Measurements from ENCODE around the gene MS4A1. TPM values are rescaled to one million over a fixed set of nuclear protein-coding genes. Genes with fewer than 3 reads are reported as not detected.

MS4A1 gene
- total RNA-seq, 6 experiments from 2014 or later, result 0.12 to 0.78 (median 0.26) TPM; not detected in 1

DNA sequence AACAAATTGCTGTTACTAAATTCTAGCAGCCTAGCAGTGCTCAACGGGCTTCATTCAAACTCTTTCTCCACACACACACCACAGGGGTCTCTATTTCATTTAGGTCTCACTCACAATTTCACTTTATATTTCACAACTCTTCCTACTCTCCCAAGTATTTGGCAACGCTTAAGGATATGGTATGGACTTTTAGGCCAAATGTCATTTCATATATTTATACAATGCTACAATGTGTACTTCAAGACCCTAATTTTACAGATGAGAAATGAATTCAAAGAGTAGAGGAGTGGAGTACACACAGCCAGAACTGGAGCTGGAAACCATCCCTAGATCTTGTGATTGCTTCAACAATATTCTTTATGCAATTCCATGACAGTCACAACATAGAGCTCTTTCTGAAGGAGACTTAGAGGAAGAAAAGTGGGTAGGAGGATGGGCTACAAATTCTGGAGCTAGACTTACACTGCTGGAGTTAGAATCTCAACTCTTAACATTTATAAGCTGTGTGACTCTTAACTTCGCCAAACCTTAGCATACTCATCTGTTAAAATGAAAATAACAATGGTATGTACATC lies 57.1 kb downstream of the MS4A1 start:
- intact Hi-C loops (cut with DNase I), result no loop called here
- no peak for ATAC-seq
- WGBS (ENCODE audit: insufficient coverage, low coverage, low lambda C conversion rate, missing lambda C conversion rate), result 55% methylated on average over 3 of the region's 3 CpGs
- DNase-seq, result no peak
- no peak overlapping the region for H3K27ac ChIP-seq
- TF ChIP-seq, protein P1, sequence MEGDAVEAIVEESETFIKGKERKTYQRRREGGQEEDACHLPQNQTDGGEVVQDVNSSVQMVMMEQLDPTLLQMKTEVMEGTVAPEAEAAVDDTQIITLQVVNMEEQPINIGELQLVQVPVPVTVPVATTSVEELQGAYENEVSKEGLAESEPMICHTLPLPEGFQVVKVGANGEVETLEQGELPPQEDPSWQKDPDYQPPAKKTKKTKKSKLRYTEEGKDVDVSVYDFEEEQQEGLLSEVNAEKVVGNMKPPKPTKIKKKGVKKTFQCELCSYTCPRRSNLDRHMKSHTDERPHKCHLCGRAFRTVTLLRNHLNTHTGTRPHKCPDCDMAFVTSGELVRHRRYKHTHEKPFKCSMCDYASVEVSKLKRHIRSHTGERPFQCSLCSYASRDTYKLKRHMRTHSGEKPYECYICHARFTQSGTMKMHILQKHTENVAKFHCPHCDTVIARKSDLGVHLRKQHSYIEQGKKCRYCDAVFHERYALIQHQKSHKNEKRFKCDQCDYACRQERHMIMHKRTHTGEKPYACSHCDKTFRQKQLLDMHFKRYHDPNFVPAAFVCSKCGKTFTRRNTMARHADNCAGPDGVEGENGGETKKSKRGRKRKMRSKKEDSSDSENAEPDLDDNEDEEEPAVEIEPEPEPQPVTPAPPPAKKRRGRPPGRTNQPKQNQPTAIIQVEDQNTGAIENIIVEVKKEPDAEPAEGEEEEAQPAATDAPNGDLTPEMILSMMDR (IDR thresholded peaks at IDR 0.05), result no peak
- TF ChIP-seq POLR2A (IDR thresholded peaks at IDR 0.05), result no peak
- peaks cover 0 to 2% of the 10 kb centered on the region in 2 donors for H3K27me3 ChIP-seq
- no peaks in the 10 kb centered on the region for H3K36me3 ChIP-seq
- no peaks in the 10 kb centered on the region for H3K4me1 ChIP-seq
- H3K9me3 ChIP-seq, result no peaks in the 10 kb centered on the region
- no peak overlapping the region for H3K4me3 ChIP-seq

DNA sequence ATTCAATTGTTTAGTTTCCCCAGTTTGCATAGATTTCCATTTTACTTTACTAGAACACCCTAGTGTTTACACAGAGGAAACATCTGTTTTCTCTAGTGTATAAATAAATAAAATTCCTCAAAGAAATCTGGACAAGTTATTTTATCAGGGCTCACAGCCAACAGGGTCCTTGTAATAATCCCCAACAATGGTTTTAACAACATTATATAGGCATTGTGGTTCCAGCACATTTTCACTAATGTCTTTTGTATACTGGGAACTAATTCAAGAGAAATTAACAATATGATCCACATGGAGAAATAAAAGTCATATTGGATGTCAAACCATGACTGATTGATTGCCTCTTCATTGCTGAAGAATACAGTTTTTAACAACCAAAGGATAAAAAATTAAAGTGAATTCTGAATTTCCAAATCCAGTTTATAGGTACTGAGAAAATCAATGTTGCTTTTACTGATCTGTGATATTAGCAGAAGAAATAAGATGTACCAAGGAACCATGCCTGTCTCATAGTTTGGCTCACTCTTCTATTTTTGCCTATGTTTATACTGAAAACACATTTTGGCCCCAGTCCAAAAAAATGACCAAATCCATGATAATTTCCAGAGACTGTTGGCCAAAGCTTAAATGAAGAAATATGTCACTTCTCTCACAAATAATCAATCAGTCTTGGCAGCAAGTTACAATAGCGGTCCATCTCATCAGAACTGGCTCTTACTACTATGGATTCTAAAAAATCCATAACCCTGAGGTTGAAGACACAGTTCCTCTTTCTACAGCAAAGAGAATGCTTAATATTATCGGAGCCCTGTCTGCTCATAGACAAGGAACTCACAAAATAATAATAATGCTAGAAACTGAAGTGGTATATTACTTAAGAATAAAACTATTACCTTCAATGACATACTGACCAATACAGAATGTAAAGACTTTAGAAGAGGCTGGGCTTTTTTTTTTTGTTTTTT lies 58.1 kb downstream of the MS4A1 start:
- intact Hi-C loops (cut with DNase I), result no loop called here
- no peak overlapping the region for H3K4me3 ChIP-seq
- TF ChIP-seq, protein P1 (IDR thresholded peaks at IDR 0.05), result no peak
- no peak for TF ChIP-seq POLR2A (IDR thresholded peaks at IDR 0.05)
- H3K4me1 ChIP-seq, result no peaks in the 10 kb centered on the region
- no peaks in the 10 kb centered on the region for H3K9me3 ChIP-seq
- DNase-seq (no peak), ATAC-seq (no peak)
- no peaks in the 10 kb centered on the region for H3K36me3 ChIP-seq
- WGBS (ENCODE audit: insufficient coverage, low coverage, low lambda C conversion rate, missing lambda C conversion rate), result 55% methylated on average over 2 of the region's 2 CpGs
- H3K27ac ChIP-seq, result no peak overlapping the region
- peaks cover 0 to 5% of the 10 kb centered on the region in 2 donors for H3K27me3 ChIP-seq

DNA sequence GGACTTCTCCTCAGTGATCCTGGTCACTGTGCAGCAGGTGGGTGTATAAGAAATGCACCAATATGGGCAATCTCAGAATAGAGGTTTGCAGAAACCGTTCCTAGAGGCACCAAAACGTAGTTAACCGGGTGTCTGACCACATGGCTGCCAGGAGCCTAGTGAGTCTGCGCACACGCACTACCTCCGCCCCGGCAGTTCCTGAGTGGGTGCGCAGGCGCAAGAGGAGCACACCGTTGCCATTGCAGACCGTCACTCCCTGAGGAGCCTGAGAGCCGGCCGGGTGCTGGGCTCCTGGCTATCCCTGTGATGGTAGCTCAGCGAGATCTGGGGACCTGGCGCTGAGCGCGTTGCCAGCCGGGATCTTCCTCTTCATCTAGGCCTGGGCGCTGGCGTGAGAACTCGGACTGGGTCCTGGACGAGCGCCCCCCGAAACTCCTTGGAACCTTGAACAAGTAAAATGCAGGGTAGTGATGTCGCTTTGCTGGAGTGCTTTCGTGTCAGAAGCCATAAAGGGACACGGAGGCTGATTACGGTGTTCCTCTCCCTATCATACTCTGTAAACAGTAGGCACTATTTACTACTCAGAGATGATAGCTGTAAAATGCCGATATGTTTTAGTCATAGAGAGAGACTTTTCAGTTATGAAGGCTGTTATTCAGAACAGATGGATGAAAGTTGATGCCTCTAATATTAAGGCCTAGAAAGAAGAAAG lies 59.7 kb downstream of the MS4A1 start, which contains the start of gene MS4A13:
MS4A13 (plus strand) TSS at position 249 of the 712 bp plus-strand sequence. CDS start 2,692 bp downstream, outside the sequence.
- no peak for TF ChIP-seq POLR2A (IDR thresholded peaks at IDR 0.05)
- TF ChIP-seq, protein P1 (IDR thresholded peaks at IDR 0.05), result no peak
- WGBS (ENCODE audit: insufficient coverage, low coverage, low lambda C conversion rate, missing lambda C conversion rate), result 86% methylated on average over 11 of the region's 29 CpGs

More for the DNA sequence above, 59.7 kb downstream of the MS4A1 start, which contains the start of gene MS4A13:
- no peaks in the 10 kb centered on the region for H3K36me3 ChIP-seq
- no peaks in the 10 kb centered on the region for H3K9me3 ChIP-seq
- H3K27me3 ChIP-seq, result peaks cover 0 to 5% of the 10 kb centered on the region in 2 donors
- no peak within 1 kb of the TSS for H3K27ac ChIP-seq
- DNase-seq (no peak), ATAC-seq (no peak)
- H3K4me3 ChIP-seq, result no peak within 1 kb of the TSS
- H3K4me1 ChIP-seq, result no peaks in the 10 kb centered on the region
- intact Hi-C loops (cut with DNase I), result no loop called here

Other genes starting within 250 kb of the MS4A1 start
- gene MS4A4E, start 212.7 kb upstream of the MS4A1 start, total RNA-seq, result 1 to 10 TPM; 1.1 to 3.8 (median 3.1) TPM
- 10 to 100 TPM in 1 of 6 experiments, 1 to 10 TPM in 5; 5.2 to 13.0 (median 9.0) TPM for gene MS4A4A, start 175.2 kb upstream of the MS4A1 start, total RNA-seq
- not detected for gene MS4A6E, start 128.6 kb upstream of the MS4A1 start, total RNA-seq
- 10 to 100 TPM; 10.9 to 47.8 (median 21.7) TPM for gene MS4A7, start 77.3 kb upstream of the MS4A1 start, total RNA-seq
- under 1 TPM; 0.53 to 0.98 (median 0.88) TPM for gene MS4A14, start 59.4 kb upstream of the MS4A1 start, total RNA-seq
- gene MS4A5, start 26.3 kb upstream of the MS4A1 start, total RNA-seq, result not detected
- not detected for gene MS4A12, start 36.9 kb downstream of the MS4A1 start, total RNA-seq
- not detected for gene MS4A13, start 59.5 kb downstream of the MS4A1 start, total RNA-seq
- gene MS4A8, start 243.8 kb downstream of the MS4A1 start, total RNA-seq, result under 1 TPM in 1 of 6 experiments, not detected in 5; 0.62 TPM

Measured in right lobe of liver (tissue), 6 donors.